ENCODE measurements around the gene RPIA. TPM values are rescaled to one million over a fixed set of nuclear protein-coding genes. Genes with fewer than 3 reads are reported as not detected.
"Not testable (repeated sequence)": the region's sequence is repeated elsewhere in the genome, so short reads cannot be mapped to it uniquely, and the experiment has no call there.

Gene RPIA
- polyA plus RNA-seq (ENCODE audit: insufficient read length in 3 of 3) = 10 to 100 TPM; 29.7 to 35.7 (median 33.1) TPM
- long read RNA-seq, donor 1, transcript RPIA-201 (9 exons, 1,848 nt) = major isoform, 13 of 13 reads
- long read RNA-seq, donor 1, partial matches to known transcripts = 0 of 13 reads
- long read RNA-seq, donor 1, other reads (novel, unspliced or antisense) = 0 of 13 reads
- long read RNA-seq, donor 2, transcript RPIA-201 (9 exons, 1,848 nt) = major isoform, 27 of 33 reads
- long read RNA-seq, donor 2, partial matches to known transcripts = 6 of 33 reads
- long read RNA-seq, donor 2, other reads (novel, unspliced or antisense) = 0 of 33 reads
- long read RNA-seq, donor 3, transcript RPIA-201 (9 exons, 1,848 nt) = major isoform, 23 of 23 reads
- long read RNA-seq, donor 3, partial matches to known transcripts = 0 of 23 reads
- long read RNA-seq, donor 3, other reads (novel, unspliced or antisense) = 0 of 23 reads
- long read RNA-seq, donor 4, transcript RPIA-201 (9 exons, 1,848 nt) = major isoform, 18 of 18 reads
- long read RNA-seq, donor 4, partial matches to known transcripts = 0 of 18 reads
- long read RNA-seq, donor 4, other reads (novel, unspliced or antisense) = 0 of 18 reads
- long read RNA-seq, donor 5, transcript RPIA-201 (9 exons, 1,848 nt) = major isoform, 11 of 11 reads
- long read RNA-seq, donor 5, partial matches to known transcripts = 0 of 11 reads
- long read RNA-seq, donor 5, other reads (novel, unspliced or antisense) = 0 of 11 reads
- long read RNA-seq, donor 6, transcript RPIA-201 (9 exons, 1,848 nt) = major isoform, 16 of 16 reads
- long read RNA-seq, donor 6, partial matches to known transcripts = 0 of 16 reads
- long read RNA-seq, donor 6, other reads (novel, unspliced or antisense) = 0 of 16 reads
- long read RNA-seq, donor 7, transcript RPIA-201 (9 exons, 1,848 nt) = major isoform, 19 of 19 reads
- long read RNA-seq, donor 7, partial matches to known transcripts = 0 of 19 reads
- long read RNA-seq, donor 7, other reads (novel, unspliced or antisense) = 0 of 19 reads
- long read RNA-seq, donor 8, transcript RPIA-201 (9 exons, 1,848 nt) = major isoform, 8 of 8 reads
- long read RNA-seq, donor 8, partial matches to known transcripts = 0 of 8 reads
- long read RNA-seq, donor 8, other reads (novel, unspliced or antisense) = 0 of 8 reads
- long read RNA-seq, donor 9, transcript RPIA-201 (9 exons, 1,848 nt) = major isoform, 14 of 14 reads
- long read RNA-seq, donor 9, partial matches to known transcripts = 0 of 14 reads
- long read RNA-seq, donor 9, other reads (novel, unspliced or antisense) = 0 of 14 reads
- long read RNA-seq, donor 10, transcript RPIA-201 (9 exons, 1,848 nt) = major isoform, 15 of 15 reads
- long read RNA-seq, donor 10, partial matches to known transcripts = 0 of 15 reads
- long read RNA-seq, donor 10, other reads (novel, unspliced or antisense) = 0 of 15 reads
- long read RNA-seq, donor 11, transcript RPIA-201 (9 exons, 1,848 nt) = major isoform, 20 of 32 reads
- long read RNA-seq, donor 11, partial matches to known transcripts = 12 of 32 reads
- long read RNA-seq, donor 11, other reads (novel, unspliced or antisense) = 0 of 32 reads
- long read RNA-seq, donor 12, transcript RPIA-201 (9 exons, 1,848 nt) = major isoform, 23 of 23 reads
- long read RNA-seq, donor 12, partial matches to known transcripts = 0 of 23 reads
- long read RNA-seq, donor 12, other reads (novel, unspliced or antisense) = 0 of 23 reads
- long read RNA-seq, donor 13, transcript RPIA-201 (9 exons, 1,848 nt) = major isoform, 13 of 20 reads
- long read RNA-seq, donor 13, partial matches to known transcripts = 7 of 20 reads
- long read RNA-seq, donor 13, other reads (novel, unspliced or antisense) = 0 of 20 reads
- long read RNA-seq, donor 14 = 0 reads
- long read RNA-seq, donor 15, transcript RPIA-201 (9 exons, 1,848 nt) = major isoform, 26 of 26 reads
- long read RNA-seq, donor 15, partial matches to known transcripts = 0 of 26 reads
- long read RNA-seq, donor 15, other reads (novel, unspliced or antisense) = 0 of 26 reads
- long read RNA-seq, donor 16, transcript RPIA-201 (9 exons, 1,848 nt) = major isoform, 16 of 29 reads
- long read RNA-seq, donor 16, partial matches to known transcripts = 13 of 29 reads
- long read RNA-seq, donor 16, other reads (novel, unspliced or antisense) = 0 of 29 reads

GRCh38 chr2:88691339-88692183 lies at the start of gene RPIA:
Gene RPIA, plus strand, starts transcription at chr2:88691673. Its CDS starts 26 bp downstream, at chr2:88691699.
- DNase-seq = peak; percentile 98

- no peak for DNase-seq
Measured at GRCh38 chr2:88642278-88642677, 49.2 kb upstream of the RPIA start.

GRCh38 chr2:88645291-88645882 lies 46.1 kb upstream of the RPIA start:
- DNase-seq = not testable (repeated sequence)

GRCh38 chr2:88651646-88652045 lies 39.8 kb upstream of the RPIA start:
- no peak for DNase-seq

- DNase-seq = no peak
Measured at GRCh38 chr2:88654714-88655113, 36.8 kb upstream of the RPIA start.

- DNase-seq = no peak
Measured at GRCh38 chr2:88656690-88657089, 34.8 kb upstream of the RPIA start.

GRCh38 chr2:88657131-88657530 lies 34.3 kb upstream of the RPIA start:
- DNase-seq = no peak

- no peak for DNase-seq
Measured at GRCh38 chr2:88658326-88658725, 33.1 kb upstream of the RPIA start.

GRCh38 chr2:88658881-88659537 lies 32.5 kb upstream of the RPIA start:
- no peak for DNase-seq

GRCh38 chr2:88659538-88659915 lies 31.9 kb upstream of the RPIA start:
- DNase-seq = peak; percentile 20

- DNase-seq = no peak
Measured at GRCh38 chr2:88660622-88661021, 30.9 kb upstream of the RPIA start.

GRCh38 chr2:88666576-88666975 lies 24.9 kb upstream of the RPIA start:
- DNase-seq = no peak

- DNase-seq = no peak
Measured at GRCh38 chr2:88667219-88667618, 24.3 kb upstream of the RPIA start.

- DNase-seq = no peak
Measured at GRCh38 chr2:88668862-88669261, 22.6 kb upstream of the RPIA start.

GRCh38 chr2:88669482-88670214 lies 21.8 kb upstream of the RPIA start:
- peak; percentile 19 for DNase-seq

- peak; percentile 19 for DNase-seq
Measured at GRCh38 chr2:88671786-88672427, 19.6 kb upstream of the RPIA start.

- DNase-seq = no peak
Measured at GRCh38 chr2:88673363-88673762, 18.1 kb upstream of the RPIA start.
